Measurements from ENCODE around the gene PFKM.

PFKM gene

DNA sequence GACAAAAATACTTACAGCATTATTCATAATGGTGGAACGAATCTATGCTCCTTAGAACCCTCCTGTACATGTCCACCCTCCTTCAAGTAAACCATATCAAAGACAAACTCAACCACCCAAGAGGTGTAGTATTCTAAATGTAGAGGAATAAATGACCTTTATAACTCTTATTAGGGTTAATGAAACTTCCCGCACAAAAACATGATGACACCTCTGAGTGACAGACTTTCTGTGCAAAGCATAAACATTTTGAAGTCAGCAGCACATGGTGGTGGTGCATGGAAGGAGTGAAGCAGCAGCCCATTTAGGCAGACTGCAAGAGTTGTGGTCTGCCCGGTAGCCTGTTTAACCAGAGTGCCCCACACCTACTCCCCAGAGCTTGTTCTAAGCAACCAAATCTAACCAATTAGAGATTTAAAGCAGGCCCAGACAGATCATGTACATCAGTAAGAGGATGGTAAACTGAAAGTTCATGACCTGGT lies 38.8 kb downstream of the PFKM start:
- DNase-seq = no peak

DNA sequence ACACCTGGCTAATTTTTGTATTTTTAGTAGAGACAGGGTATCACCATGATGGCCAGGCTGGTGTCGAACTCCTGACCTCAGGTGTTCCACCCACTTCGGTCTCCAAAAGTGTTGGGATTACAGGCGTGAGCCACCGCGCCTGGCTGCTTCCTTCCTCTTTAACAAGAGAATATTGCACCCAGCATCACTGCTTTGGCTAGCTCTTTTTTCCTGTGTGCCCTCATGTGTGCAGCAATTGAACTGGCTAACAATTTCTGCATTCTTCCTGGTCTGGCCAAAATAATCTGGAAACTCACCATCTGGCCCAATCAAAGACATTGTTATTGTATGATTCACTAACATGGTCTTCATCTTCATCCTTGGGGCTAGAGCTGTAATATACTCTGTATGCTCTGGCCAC lies 40.9 kb downstream of the PFKM start:
- no peak for DNase-seq

DNA sequence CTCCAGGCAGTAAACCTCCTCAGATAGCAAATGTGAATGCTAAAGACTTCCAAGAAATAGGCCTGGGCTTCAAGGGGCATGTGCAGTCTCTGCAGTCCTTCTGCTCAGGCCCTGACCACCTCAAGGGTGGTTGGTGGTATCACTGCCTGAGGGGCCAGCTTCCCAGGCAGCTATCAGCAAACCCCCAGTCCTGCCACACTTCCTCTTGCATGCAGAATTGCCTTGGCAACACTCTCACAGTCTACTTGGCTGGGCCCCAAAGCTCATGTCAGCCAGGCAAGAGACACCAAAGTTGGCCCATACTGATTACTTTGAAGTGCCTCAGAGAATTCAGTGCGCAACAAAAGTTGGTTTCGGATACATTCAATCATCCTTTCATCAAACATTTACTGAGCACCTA lies 41.6 kb downstream of the PFKM start:
- DNase-seq = no peak

DNA sequence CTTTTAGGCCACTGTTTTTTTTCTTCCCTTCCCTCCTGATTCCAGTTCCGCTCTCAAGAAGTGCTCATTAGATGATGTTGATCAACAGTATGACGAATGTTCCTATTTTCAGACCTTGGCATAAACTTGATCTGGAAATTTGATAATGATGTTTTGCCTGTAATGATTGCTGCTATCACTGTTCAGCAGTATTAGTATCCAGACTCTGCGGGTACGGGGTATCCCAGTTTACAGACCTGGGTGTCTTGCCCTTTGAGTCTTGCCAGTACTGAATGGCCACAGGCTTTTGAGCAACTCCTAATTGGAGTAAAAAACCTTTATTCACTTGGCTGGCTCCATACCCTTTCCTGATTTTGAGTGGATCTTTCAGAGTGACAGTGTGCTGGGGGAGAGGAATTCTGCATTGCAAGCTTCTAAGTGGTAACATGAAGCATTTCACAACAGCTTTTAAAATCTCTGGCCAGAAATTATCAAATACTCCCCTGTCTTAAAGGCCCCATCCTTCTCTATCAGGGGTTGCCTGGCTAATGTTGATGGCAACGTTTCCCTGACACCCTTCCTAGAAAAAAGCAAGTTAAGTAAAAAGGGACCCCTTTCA lies 44.1 kb downstream of the PFKM start:
- no peak for DNase-seq

DNA sequence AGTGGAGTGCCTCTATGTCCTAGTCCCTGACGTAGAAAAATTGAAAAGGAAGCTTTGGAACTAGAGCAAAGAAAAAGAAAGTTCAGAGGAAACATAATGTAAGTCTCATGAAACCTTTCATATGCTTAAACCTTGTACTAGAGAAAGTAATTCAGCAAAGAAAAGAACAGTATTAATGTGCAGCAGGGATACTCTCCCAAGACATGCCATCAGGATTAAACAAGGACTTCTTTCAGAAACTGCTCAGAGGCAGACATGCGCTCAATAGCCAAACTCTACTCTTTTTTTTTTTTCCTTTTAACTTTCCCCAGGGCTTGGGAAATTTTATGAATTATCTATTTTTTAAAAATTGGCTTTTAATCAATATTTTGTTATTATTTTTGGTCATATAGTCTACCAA lies 45.3 kb downstream of the PFKM start:
- DNase-seq = no peak

DNA sequence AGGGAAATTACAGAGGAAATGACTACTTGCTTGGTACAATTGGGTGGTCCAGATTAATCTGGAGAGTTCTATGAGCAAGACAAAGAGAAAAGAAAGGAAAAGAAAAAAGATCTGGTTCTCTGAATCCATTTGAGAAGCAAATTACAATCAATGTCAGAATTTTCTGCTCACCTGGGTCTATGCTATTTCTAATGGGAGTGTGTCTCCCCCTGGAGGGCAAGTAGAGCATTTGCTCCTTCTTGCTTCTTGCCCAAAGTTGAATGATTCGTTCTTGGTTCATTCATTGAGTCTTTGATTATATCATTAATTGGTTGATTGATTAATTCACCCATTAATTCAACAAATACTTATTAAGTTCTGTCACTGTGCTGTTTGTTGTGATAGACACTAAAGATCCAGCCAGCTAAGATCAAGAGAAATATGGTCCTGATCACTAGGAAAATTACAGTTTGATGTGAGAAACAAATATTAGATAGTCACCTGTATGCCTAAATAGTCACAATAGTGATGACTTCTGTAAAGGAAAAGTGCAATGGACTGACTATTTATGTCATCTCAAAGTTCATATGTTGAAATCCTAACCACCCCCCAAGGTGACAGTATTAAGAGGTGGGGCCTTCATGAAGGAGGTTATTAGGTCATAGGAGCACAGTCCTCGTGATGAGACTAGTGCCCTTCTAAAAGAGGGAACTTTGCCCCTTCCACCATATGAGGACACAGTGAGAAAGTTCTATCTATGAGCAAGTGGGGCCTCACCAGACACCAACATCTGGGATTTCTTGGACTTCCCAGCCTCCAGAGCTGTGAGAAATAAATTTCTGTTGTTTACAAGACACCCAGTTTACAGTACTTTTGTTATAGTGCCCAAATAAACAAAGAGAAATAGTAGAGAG lies 46.2 kb downstream of the PFKM start:
- DNase-seq = peak; percentile 71

DNA sequence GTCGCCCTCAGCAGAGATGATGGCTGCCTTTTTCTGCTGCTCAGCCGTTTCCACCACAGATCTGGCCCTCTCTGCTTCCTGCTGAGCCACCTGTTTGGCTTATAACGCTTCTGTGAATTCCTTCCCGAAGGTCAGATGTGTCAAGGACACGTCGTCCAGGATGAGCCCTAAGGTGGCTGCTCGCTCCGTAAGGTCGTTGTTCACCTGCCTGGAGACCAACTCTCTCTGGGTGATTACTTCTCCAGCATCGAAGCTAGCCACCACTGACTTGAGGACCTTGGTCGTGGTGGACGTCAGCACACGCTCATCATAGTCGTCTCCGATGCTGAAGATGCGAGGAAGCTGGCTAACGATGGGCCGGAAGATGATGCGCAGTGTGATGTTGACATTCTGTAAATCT lies 49.8 kb downstream of the PFKM start:
- DNase-seq = no peak

DNA sequence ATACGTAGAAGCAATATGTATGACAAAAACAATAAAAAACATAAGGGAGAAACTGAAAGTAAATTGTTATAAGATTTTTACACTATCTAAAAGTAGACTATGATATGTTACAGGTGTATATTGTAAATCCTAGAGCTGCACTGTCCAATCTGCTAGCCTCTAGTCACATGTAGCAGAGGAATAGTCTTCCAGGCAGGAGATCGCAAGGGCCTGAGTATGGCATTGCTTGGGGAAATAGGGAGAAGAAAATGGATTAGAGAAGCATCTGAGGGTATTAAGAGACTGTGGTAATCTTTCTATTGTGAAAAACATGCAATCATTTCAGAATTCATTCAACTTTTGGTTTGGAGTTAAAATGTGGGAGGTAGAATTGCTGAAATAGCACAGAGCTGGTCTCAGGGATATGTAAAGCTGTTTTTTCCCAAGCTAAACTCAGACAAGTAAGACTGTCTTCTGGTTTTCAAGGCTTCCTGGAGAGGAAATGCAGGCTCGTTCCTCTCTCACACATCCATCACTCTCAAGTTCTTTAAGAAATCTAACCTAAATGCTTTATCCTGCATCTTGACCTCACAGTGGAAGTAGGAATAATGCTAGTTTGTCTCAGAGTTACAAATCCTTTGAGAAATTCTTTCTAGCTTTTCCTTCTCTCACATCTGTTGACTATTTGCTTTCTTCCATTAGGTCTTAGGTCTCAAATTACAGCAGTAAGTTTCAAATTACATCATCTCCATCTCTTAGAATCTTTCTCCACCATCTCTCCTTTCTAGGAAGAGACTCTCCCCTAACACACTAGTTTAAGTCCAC lies 56.7 kb downstream of the PFKM start:
- peak; percentile 14 for DNase-seq

DNA sequence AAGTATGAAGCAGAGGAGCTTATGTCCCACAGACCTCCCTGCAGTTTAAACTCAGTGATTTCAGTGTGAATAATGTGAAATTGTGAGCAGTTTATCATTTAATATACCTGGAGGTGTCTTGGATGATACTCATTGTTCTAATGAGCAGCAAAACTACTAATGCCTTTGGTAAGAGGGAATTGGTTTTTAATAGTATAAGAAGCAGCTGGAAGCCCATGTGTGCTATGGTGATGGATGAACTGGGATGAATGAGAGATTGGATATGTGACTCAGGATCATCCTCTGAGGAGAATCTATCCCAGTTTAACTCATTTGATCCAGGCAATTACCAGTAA lies 57.2 kb downstream of the PFKM start:
- no peak for DNase-seq

DNA sequence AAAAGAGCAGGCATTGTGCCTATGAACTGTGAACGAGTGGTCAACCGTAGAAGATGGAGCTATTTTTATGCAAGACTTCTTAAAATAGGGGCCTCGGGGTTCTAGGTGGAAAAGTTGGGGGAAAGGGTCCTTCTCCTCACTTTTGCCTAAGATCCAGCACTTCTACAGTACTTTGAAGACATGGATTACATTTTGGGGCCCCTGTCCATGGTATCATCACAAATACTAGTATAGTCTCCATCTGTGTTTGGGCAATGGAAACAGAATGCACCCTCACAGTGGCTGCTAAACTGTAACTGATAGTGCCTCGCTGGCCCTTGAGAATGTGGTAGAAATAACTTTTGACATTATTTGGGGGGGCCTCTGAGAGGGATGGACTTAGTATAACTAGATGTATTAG lies 58.8 kb downstream of the PFKM start:
- no peak for DNase-seq

DNA sequence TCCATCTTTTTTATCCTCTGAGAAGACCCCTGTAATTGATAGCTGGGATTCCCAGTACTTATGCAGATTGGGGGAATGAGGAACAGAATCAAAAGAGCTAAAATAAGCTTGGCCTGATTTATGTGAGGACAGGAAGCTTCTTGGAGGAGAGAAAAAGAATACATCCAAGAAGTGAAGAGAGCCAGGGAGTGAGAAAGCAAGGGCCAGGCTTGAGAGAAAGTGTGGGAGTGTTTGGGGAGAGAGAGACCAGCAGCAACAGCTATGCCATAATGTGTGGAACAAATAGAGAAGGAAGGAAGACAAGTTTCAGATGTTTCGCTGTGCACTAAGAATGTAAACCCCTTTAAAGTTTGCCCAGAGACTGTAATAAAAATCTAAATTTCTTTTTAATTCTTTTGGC lies 60.3 kb downstream of the PFKM start:
- DNase-seq = no peak

DNA sequence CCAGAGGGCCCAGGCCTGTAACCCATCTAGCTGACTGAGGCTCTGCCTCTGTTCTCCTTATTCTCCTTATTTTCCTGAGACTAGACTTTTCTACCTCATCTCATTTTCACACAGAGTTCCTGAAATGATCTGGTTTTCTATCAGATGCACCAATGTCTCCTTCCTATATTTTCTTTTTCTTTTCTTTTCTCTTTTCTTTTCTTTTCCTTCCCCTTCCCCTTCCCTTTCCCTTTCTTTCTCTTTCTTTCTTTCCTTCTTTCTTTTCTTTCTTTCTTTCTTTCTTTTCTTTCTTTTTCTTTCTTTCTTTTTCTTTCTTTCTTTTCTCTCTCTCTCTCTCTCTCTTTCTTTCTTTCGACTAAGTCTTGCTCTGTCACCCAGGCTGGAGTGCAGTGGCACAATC lies 61.3 kb downstream of the PFKM start:
- no peak for DNase-seq

DNA sequence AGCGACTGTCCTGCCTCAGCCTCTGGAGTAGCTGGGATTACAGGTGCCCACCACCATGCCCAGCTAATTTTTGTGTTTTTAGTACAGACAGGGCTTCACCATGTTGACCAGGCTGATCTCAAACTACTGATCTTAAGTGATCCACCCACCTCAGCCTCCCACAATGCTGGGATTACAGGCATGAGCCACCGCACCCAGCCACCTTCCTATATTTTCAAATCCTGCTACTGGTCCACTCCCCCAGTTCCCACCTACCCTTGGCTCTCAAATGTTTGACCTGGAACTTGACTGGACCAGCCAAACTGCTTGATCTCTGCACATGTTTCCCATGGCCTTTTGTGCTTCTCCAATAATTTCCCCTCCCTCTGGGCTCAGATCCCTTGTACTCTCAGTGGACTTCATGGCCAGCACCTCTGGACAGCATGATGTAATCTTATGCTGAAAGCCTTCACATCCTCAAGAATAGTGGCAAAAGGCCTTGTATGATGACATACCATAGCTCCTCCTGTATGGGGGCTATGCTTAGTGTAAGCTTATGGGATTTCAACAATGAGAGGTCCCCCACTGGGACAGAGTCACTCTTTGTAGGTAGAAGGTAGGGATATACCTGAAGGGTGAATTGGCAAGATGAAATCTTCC lies 61.8 kb downstream of the PFKM start:
- DNase-seq = no peak

DNA sequence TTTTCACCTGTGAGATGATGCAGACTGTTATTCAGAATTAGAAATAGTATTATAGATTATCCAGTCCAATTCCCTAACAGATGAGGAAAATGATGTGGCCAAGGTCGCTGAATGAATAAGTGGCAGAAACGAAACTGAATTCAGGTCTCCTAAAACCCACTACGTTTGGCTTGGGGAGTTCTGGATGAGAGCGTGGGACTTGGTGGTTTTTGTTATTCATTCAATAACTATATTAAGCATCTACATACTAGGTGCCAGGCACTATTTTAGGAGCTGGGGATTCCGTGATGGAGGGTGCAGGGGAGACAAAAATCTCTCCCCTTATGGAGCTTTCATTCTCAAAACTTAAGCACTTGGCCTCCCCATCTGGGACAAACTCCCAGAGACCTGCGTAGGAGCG lies 63.5 kb downstream of the PFKM start:
- DNase-seq = peak; percentile 15

DNA sequence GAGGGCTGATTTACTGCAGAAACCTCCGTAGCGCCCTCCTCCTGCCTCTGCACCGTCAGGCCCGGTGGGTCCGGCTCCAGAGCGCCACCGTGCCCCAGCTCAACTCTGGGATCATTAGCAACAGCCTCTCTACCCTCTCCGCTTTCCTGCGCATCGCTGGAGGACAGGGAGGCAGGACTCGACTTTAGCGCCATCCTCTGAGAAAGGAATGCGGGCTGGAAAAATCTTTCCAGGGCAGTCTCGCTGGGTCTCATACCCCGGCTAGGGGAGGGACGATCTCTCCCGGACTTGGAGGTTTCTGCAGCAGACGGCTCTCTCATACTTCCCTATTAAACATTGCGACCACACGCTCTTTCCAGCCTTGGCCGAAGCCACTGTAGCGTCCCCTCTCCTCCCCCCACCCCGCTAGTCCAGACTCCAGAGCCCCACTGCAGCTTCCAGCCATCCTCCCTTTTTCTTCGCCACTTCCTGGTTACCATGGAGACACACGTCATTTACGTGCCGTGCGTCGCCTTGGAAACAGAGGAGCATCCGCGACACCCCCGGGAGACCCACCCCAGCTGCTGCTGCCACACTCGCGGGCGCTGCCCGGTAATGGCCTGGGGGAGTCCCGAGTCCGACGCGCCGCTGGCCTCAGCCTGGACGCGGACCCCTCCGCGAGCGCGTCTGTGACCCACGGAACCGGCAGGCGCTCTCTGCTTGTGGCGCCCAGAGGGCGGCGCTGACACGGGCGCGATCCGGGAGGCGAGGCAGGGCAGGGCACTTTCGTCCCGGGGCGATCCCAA lies 64.1 kb downstream of the PFKM start, which contains the start of gene CCDC184:
CCDC184 (plus strand) TSS at position 554 of the 785 bp plus-strand sequence. CDS start 479 bp downstream, outside the sequence.
- DNase-seq = peak; percentile 83

DNA sequence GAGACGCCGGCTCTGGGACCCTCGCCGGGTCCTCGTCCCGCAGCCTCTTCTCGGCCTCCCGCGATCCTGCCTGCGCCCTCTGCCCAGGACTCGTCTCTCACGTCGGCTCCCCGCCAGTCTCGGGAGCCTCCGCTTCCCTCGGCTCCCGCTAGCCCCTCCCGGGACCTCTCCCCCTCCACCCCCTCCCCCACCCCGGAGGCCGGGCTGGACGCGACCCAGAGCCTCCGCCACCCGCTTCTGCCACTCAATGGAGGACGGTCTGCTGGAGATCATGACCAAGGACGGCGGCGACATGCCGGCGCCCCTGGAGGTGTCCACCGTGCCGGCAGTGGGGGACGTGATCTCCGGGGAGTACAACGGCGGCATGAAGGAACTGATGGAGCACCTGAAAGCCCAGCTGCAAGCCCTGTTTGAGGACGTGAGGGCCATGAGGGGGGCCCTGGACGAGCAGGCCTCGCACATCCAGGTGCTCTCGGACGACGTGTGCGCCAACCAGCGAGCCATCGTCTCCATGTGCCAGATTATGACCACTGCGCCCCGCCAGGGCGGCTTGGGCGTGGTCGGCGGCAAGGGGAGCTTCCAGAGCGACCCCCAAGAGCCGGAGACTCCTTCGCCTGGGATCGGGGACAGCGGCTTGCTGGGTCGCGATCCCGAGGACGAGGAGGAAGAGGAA lies 64.8 kb downstream of the PFKM start:
- no peak for DNase-seq

DNA sequence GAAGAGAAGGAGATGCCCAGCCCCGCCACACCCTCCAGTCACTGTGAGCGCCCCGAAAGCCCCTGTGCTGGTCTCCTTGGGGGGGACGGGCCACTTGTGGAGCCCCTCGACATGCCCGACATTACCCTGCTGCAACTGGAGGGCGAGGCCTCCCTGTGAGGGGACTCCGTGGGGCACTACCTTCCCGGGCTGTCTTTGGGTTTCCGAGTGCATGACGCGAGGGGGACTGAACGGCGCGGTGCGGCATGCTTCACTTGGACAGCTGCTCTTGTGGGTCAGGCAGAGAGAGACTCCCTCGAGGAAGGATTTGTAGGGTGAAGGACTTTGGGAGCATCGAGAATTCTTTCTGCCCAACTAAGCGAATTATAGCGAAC lies 65.4 kb downstream of the PFKM start:
- no peak for DNase-seq

DNA sequence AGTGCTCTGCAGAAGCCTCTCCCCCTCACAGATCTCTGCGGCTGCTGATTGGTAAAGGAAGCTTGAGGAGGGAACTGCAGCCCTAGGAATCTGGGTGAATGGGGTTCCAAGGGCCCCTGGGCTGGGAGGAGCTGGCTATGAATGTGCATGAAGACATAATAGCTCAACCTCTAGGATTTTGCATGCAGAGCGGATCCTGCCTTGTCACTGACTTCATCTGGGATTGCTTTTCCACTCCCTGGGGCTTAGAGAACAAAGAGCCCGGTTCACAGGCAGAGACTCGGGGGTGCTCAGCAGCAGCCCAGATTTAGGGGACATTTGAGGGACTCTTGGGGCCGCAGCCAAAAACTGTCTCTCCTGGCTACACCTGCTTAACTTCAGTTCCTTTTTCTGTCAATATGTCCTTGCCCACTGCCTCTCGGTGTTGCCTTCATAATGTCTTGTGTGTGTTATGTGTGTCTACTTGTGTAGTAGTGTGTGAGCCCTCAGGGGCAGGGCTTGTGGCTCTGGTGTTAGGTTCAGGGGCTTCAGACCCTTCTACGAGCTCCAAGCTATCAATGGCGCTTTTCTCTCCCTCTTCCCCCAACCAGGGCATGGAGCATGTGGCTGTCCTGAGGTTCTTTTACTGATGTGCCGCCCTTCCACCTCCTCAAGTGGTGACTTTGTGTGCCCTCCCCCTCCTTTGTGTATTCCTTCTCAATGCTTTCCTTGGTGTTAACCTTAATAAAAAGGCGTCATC lies 66.2 kb downstream of the PFKM start:
- no peak for DNase-seq

DNA sequence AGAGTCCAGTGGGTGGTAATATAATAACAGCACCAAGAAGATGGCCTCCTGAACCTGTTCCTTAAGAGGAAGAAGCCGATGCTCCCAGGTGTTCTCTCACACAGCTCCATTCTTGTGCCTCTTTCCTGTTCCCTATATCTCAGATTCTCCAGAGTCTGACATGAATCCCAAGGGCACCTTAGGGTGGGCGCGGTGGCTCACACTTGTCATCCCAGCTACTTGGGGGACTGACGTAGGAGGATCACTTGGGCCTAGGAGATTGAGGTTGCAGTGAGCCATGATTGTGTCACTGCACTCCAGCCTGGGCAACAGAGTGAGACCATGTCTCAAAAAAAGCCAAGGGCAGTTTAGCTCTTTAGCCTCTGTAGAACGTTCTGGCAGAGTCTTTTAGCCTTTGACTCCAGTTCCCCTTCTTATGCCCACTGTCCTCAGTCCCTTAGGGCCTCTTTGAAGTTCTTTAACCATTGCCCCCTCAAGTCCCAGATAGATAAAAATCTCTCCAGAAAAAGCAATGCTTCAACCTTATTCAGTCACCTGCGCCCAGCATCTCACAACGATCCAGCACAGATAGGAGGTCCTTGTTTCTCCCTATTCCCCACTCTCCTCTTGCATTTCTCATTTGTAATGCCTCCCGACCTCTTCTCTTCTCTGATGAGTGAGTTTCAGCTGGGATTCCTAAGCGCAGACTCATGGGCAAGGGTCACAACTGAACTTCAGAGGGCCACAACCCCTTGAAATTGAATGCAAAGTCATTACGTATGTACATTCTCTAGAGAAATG lies 68.9 kb downstream of the PFKM start:
- no peak for DNase-seq
